Astrocyte of the spinal cord (primary cell): Measurements from ENCODE around the gene C1orf50.

Experiments
- DNase-seq: peaks from one replicate; pipeline ENCODE4 v3.0.0; 2011; ENCODE audit warnings: low read depth, low spot score
- H3K4me3 ChIP-seq: 2 replicates; pipeline ENCODE4 v1.5.1; 2011; ENCODE audit warnings: low read depth, mild to moderate bottlenecking, low read length, moderate library complexity
- CTCF ChIP-seq: IDR thresholded peaks from 2 replicates; pipeline ENCODE4 v1.5.1; 2012; ENCODE audit warnings: low read depth, mild to moderate bottlenecking, low read length, inconsistent platforms
- in situ Hi-C: cut with HindIII; loops from 2 replicates; pipeline ENCODE4 v1.10.0; 2017; ENCODE audit warnings: low sequenced_read_pairs

Gene C1orf50

DNA sequence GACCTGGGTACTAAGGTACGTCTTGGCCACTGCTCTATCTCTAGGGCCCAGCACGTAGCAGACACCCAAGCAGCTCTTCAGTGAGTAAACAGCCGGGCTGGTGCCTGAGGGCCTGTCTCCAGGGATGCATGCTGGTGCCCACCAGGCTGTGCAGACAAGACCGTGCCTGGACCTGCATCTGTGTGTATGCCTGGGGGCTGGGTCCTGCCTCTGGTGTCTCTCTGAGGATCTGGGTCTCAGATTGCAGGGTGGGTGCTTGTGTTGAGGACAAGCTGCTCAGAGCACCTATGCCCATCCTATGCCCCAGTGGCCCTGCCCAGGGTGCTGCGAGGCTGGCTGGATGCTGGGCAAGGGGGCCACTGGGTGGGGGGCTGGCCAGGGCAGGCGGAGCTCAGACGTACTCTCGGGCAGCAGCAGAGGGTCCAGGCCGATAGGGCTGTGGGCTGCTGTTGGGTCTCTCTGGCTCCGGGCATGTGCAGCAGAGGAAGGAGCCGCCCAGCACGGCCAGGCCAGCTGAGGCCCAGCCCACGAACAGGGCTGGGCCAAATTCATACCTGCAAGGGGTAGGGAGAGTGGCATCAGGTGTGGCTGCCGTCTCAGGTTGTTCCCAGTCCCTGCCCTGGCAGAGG is 31.5 kb upstream of the C1orf50 start:
- no peak for DNase-seq
- in situ Hi-C loops = no loop called here
- H3K4me3 ChIP-seq = no peak overlapping the region
- TF ChIP-seq CTCF = no peak

- in situ Hi-C loops = no loop called here
- H3K4me3 ChIP-seq = no peak overlapping the region
- TF ChIP-seq CTCF = peak; percentile 39
These were observed 30.9 kb upstream of the C1orf50 start for GRCh38 chr1:42736152-42736551.

DNA sequence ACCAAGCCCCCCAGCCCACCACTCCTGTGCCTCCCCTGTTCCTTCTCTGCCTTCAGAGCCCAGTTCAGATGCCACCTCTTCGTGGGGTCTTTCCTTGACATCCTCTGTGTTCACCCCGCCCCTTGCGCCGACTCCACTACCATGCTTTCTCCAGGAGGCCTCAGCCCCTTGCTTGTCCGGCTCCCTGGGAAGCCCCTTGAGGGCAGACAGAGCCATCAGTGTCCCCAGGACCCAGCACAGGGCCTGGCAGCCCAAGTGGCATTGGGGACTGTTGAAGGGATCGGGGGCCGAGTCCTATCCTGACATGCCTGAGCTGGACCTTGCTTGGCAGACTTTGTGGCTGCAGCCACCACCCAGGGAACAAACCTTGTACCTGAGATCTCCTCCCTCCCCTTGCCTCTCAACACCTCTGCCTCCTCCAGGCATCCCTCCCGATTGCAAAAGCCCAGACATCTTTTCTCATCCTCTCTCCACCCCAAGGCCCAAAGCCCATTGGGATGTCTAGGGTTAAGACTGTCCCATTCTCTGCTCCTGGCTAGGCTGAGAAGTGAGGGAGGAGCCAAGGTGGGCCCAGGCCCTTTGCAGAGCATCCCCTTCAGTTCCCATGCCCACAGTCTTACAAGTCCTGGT is 30.4 kb upstream of the C1orf50 start:
- in situ Hi-C loops = no loop called here
- no peak for TF ChIP-seq CTCF
- H3K4me3 ChIP-seq = no peak overlapping the region
- DNase-seq = no peak

More at GRCh38 chr1:42736152-42736551, 30.9 kb upstream of the C1orf50 start:
- DNase-seq = no peak

DNA sequence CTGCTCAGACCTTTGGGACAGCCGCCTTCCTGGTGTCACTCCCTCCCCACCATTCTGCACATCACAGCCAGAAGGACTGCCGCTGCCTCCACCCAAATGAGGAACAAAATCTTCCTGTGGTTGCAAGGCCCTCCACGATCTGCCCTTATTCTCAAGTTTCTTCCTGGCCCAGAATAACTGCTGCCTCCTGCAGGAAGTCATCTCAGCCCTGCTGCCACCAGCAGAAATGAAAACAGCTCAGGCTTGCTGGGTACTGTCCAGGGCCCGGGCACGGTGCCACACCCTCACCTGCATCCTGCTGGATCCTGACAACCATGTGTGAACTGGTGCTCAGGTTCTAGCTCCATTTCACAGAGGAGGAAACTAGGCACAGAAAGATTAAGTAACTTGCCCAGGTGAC is 29.8 kb upstream of the C1orf50 start:
- no peak overlapping the region for H3K4me3 ChIP-seq
- TF ChIP-seq CTCF = peak; percentile 27
- no peak for DNase-seq
- in situ Hi-C loops = no loop called here

- TF ChIP-seq CTCF = no peak
- in situ Hi-C loops = no loop called here
- no peak for DNase-seq
- H3K4me3 ChIP-seq = no peak overlapping the region
These were observed 28.9 kb upstream of the C1orf50 start for GRCh38 chr1:42737986-42738677.

DNA sequence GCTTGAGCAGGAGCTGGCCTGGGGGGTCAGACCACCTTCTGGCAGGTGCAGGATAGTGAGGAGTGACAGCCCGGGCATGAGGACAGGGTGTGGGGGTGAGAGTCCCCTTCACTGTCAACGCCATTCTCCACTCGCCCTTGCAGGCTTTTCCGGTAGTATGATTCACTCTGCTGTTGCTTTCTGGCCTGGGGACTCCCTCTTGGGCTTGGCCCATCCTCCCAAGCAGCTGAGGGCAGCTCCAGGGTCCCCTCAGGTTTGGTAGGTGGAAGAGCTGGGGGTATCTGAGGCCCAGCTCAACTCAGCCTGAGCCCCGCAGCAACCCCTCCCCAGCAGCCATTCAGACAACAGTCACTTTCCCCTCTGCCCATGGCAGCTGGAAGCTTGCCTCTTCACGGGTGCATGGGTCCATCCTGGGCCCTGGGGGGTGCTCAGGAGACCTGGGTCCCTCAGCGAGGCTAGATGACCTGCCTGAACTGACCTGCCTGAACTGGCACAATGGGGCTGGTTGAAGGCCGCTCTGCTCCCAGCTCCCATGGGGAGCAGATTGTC is 28.3 kb upstream of the C1orf50 start:
- no peak for DNase-seq
- TF ChIP-seq CTCF = no peak
- H3K4me3 ChIP-seq = no peak overlapping the region

More for the DNA sequence above, 28.3 kb upstream of the C1orf50 start:
- in situ Hi-C loops = no loop called here
